HepG2 (cell line): ENCODE data around the gene FMN2. TPM values are rescaled to one million over a fixed set of nuclear protein-coding genes. Genes with fewer than 3 reads are reported as not detected.

ENCODE experiments used
- ATAC-seq: fragments of 200-7000 bp; cut with Tn5 transposase; 3 replicates; pipeline ENCODE4 v1.9.1; 2020; ENCODE audit warnings: mild to moderate bottlenecking, moderate library complexity
- BruUV-seq: library from RNA; stranded (reverse); fragments of 400-500 nt; replicated peaks from 2 replicates; lab custom pipeline; 2021; lab: Mats Ljungman, UMichigan
- CTCF ChIA-PET: fragments of 300-600 bp; formaldehyde crosslinking; extraction: SDS; loops from one replicate; lab custom pipeline; 2021; ENCODE audit warnings: low total read pairs, inconsistent platforms, low intra/inter-chr PET ratio; lab: Yijun Ruan, JAX
- POLR2A ChIA-PET: fragments of 350-600 bp; sonication (Branson Sonifier 250); formaldehyde crosslinking; loops from one replicate; lab custom pipeline; 2020; ENCODE audit warnings: antibody characterized with exemption, inconsistent platforms; lab: Yijun Ruan, JAX
- DNase-seq: peaks from one replicate; pipeline ENCODE4 v3.0.0-alpha.2; 2015; ENCODE audit warnings: low spot score
- FAIRE-seq: peaks from 3 replicates; lab custom pipeline; 2011; peaks lifted over from hg19 to GRCh38; lab: Jason Lieb, UNC
- H2AFZ ChIP-seq: one replicate; pipeline ENCODE4 v1.6.1; 2011; ENCODE audit warnings: low read length, inconsistent platforms
- H3K27ac ChIP-seq: fragments of 300-600 bp; 3 replicates; pipeline ENCODE4 v1.8.0; 2011; ENCODE audit warnings: mixed run types, mild to moderate bottlenecking, mixed read lengths, low read length, inconsistent platforms; ENCODE audit not compliant: insufficient read depth; ENCODE audit errors: extremely low read length
- H3K27me3 ChIP-seq, 2 experiments: fragments of 200-600 bp in 1 of 2; 2 replicates in 1 of 2; 3 replicates in 1 of 2; pipeline versions ENCODE4 v1.6.0 to v1.8.0; 2011; ENCODE audit warnings: low read length in 2 of 2, mild to moderate bottlenecking in 2 of 2, moderate library complexity in 2 of 2, inconsistent platforms in 1 of 2; ENCODE audit not compliant: insufficient read depth in 2 of 2, control insufficient read depth in 1 of 2
- H3K36me3 ChIP-seq, 2 experiments: fragments of 200-600 bp in 1 of 2; replicated peaks in 1 of 2; 2 replicates in 1 of 2; 3 replicates in 1 of 2; pipeline versions ENCODE4 v1.5.1 to v1.8.0; 2011; ENCODE audit warnings: low read length in 2 of 2, inconsistent platforms in 1 of 2; ENCODE audit not compliant: insufficient read depth in 2 of 2, control insufficient read depth in 1 of 2
- H3K4me1 ChIP-seq: 2 replicates; pipeline ENCODE4 v1.5.1; 2012; ENCODE audit warnings: low read length, inconsistent platforms; ENCODE audit not compliant: insufficient read depth
- H3K4me2 ChIP-seq: 2 replicates; pipeline ENCODE4 v1.6.0; 2011; ENCODE audit warnings: low read depth, low read length, inconsistent platforms
- H3K4me3 ChIP-seq, 3 experiments: fragments of 200-600 bp in 1 of 3; sonication (generic), shearing (Covaris generic) in 1 of 3; replicated peaks in 1 of 3; 2 replicates each; pipeline ENCODE4 v1.5.1; 2011 to 2016; ENCODE audit warnings: low read length in 3 of 3, inconsistent platforms in 2 of 3, low read depth in 2 of 3, mild to moderate bottlenecking in 2 of 3, control low read depth in 1 of 3, mixed read lengths in 1 of 3; ENCODE audit not compliant: insufficient read depth in 1 of 3
- H3K79me2 ChIP-seq: one replicate; pipeline ENCODE4 v1.6.1; 2011; ENCODE audit warnings: low read length, inconsistent platforms; ENCODE audit not compliant: insufficient read depth
- H3K9ac ChIP-seq: 2 replicates; pipeline ENCODE4 v1.6.0; 2011; ENCODE audit warnings: mild to moderate bottlenecking, low read depth, low read length, inconsistent platforms; ENCODE audit not compliant: insufficient read depth
- H3K9me3 ChIP-seq: 2 replicates; pipeline ENCODE4 v1.5.1; 2012; ENCODE audit warnings: mild to moderate bottlenecking, low read length
- H4K20me1 ChIP-seq: 2 replicates; pipeline ENCODE4 v1.6.0; 2011; ENCODE audit warnings: inconsistent platforms, mild to moderate bottlenecking, low read length, moderate library complexity; ENCODE audit not compliant: insufficient read depth
- CBX1 ChIP-seq: IDR thresholded peaks from one replicate; pipeline ENCODE4 v1.6.1; 2016; ENCODE audit warnings: antibody characterized with exemption, low read depth
- RCOR2 ChIP-seq: IDR thresholded peaks from 2 replicates; pipeline ENCODE4 v1.6.1; 2016; ENCODE audit warnings: missing biosample characterization, missing genetic modification reagents
- SYNCRIP ChIP-seq: fragments of 200-400 bp; formaldehyde crosslinking; IDR thresholded peaks from 2 replicates; pipeline ENCODE4 v1.6.1; 2018; ENCODE audit warnings: mild to moderate bottlenecking, low read depth, low read length; ENCODE audit not compliant: insufficient read depth
- TBX3 ChIP-seq: fragments of 450-650 bp; IDR thresholded peaks from 2 replicates; pipeline ENCODE4 v1.6.1; 2017; ENCODE audit warnings: antibody characterized with exemption, mild to moderate bottlenecking, inconsistent platforms, borderline replicate concordance
- ZNF557 ChIP-seq: sonication (generic); formaldehyde crosslinking; IDR thresholded peaks from 2 replicates; pipeline ENCODE4 v1.4.0; 2020; ENCODE audit warnings: missing genetic modification reagents
- ZSCAN31 ChIP-seq: sonication (generic); formaldehyde crosslinking; IDR thresholded peaks from 2 replicates; pipeline ENCODE4 v1.5.0; 2020; ENCODE audit warnings: low read depth, mild to moderate bottlenecking, missing genetic modification reagents
- WGBS: methylation state at CpG from one replicate; pipeline ENCODE4 v1.1.6; 2017; ENCODE audit warnings: low lambda C conversion rate; 5-methylcytosine and 5-hydroxymethylcytosine counted together
- in situ Hi-C: cut with HindIII; loops from 2 replicates; pipeline ENCODE4 v1.10.0; 2017; ENCODE audit warnings: low pct_unique_long_range_greater_than_20kb; ENCODE audit not compliant: extremely low pct_ligation_motif_present
- intact Hi-C: fragments of 100-400 bp; cut with micrococcal nuclease; formaldehyde crosslinking; loops from one replicate; pipeline ENCODE4 v1.10.0; 2022; ENCODE audit not compliant: unreplicated experiment
- polyA plus RNA-seq, 8 experiments: library from polyadenylated mRNA; depleted of rRNA in 3 of 8; stranded (reverse) in 7 of 8; unstranded in 1 of 8; fragments of >200 nt; fragmentation: Illumina TruSeq in 4 of 8; extraction: Trizol in 4 of 8; gene quantifications; 2 replicates each; pipeline versions ENCODE4 v1.2.1 to v1.2.3, GENCODE V29; 2011 to 2016; ENCODE audit warnings: low read depth in 4 of 8, missing spikeins in 1 of 8, mixed read lengths in 1 of 8; ENCODE audit not compliant: insufficient read depth in 1 of 8
- total RNA-seq, 5 experiments: library from RNA; depleted of rRNA; stranded (reverse); fragments of >200 nt; fragmentation: Illumina TruSeq; extraction: Trizol; gene quantifications; 2 replicates each; pipeline ENCODE4 v1.2.3, GENCODE V29; 2016; ENCODE audit warnings: low read depth in 1 of 5
- TF ChIP-seq, protein P1 (sequence below): sonication (generic); formaldehyde crosslinking; IDR thresholded peaks from 2 replicates; pipeline ENCODE4 v1.5.0; 2020; ENCODE audit warnings: missing genetic modification reagents
- TF ChIP-seq, protein P2 (sequence below): sonication (generic); formaldehyde crosslinking; IDR thresholded peaks from 2 replicates; pipeline ENCODE4 v1.4.0; 2020; ENCODE audit warnings: mild to moderate bottlenecking, low read depth, missing genetic modification reagents
- TF ChIP-seq, protein P3 (sequence below): sonication (generic); formaldehyde crosslinking; IDR thresholded peaks from 2 replicates; pipeline ENCODE4 v1.4.0; 2020; ENCODE audit warnings: missing genetic modification reagents

FMN2 gene
- total and polyA plus RNA-seq, 2 of the 13 experiments (the other 11 are each of a cell fraction or from before 2014, with no cell fraction given): not detected

DNA sequence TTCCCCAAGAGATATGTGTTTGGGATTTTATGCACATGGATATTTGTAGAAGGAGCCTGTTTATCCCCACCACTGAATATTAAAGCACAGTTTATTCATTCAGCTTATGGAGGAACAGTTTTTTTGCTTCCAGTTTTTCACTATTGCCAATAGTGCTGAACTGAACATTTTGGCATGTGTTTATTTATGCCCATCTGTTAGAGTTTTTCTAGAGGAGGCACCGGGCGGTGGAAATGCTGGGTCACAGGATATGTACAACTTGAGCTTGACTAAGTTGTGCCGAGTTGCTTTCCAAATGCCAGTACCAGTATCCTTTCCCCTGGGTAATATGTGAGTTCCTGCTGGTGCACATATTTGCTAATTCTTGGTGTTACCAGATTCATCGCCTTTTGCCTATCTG, 409.0 kb downstream of the FMN2 start:
- no peak for TF ChIP-seq SYNCRIP
- Histone ChIP-seq H3K9me3 (no peaks in the 10 kb centered on the region), H3K27ac (no peak overlapping the region), H3K79me2 (no peaks in the 10 kb centered on the region), H2AFZ (no peak overlapping the region), H3K27me3 (no peaks in the 10 kb centered on the region), H3K9ac (no peak overlapping the region), H3K4me3 (no peak overlapping the region), H3K36me3 (no peaks in the 10 kb centered on the region), H4K20me1 (no peaks in the 10 kb centered on the region), H3K4me2 (no peak overlapping the region), H3K4me1 (no peaks in the 10 kb centered on the region)
- WGBS: 59% methylated on average over 4 of the region's 4 CpGs
- no peak for ATAC-seq
- no peak for DNase-seq
- intact Hi-C loops: no loop called here
- ChIA-PET CTCF (no interaction called here), POLR2A (no interaction called here)
- FAIRE-seq: no peak
- BruUV-seq: no TSS peak
- in situ Hi-C loops: no loop called here

DNA sequence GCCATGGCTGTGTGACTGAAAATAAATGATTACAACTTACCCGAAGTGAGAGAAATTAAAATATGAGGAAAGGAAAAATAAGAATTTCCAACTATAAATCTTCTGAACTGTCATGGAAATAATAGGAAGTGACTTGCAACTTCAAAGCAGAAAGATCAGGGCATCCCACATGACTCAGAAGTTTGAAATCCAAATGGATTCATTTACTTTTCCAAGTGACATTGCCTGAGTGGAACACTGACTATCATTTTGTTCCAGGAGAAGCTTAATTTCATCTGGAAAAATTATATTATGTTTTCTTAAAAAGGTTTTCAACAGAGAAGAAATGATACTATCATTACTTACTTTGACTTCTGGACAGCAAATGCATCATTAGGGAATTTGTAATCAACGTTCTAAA, 409.4 kb downstream of the FMN2 start:
- ChIA-PET POLR2A (no interaction called here), CTCF (no interaction called here)
- WGBS: 8% methylated on average over 2 of the region's 2 CpGs
- intact Hi-C loops: no loop called here
- Histone ChIP-seq H3K79me2 (no peaks in the 10 kb centered on the region), H3K27ac (no peak overlapping the region), H3K4me1 (no peaks in the 10 kb centered on the region), H2AFZ (no peak overlapping the region), H3K36me3 (no peaks in the 10 kb centered on the region), H3K9me3 (no peaks in the 10 kb centered on the region), H3K9ac (no peak overlapping the region), H3K4me3 (no peak overlapping the region), H3K27me3 (no peaks in the 10 kb centered on the region), H3K4me2 (no peak overlapping the region), H4K20me1 (no peaks in the 10 kb centered on the region)
- ATAC-seq (no peak), FAIRE-seq (no peak), DNase-seq (no peak)
- TF ChIP-seq TBX3 (no peak), ZSCAN31 (CRISPR knock-in tag) (no peak), CBX1 (no peak), RCOR2 (CRISPR knock-in tag) (no peak), ZNF557 (CRISPR knock-in tag) (no peak)
- TF ChIP-seq, protein P1, sequence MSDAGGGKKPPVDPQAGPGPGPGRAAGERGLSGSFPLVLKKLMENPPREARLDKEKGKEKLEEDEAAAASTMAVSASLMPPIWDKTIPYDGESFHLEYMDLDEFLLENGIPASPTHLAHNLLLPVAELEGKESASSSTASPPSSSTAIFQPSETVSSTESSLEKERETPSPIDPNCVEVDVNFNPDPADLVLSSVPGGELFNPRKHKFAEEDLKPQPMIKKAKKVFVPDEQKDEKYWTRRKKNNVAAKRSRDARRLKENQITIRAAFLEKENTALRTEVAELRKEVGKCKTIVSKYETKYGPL: no peak
- TF ChIP-seq, protein P2, sequence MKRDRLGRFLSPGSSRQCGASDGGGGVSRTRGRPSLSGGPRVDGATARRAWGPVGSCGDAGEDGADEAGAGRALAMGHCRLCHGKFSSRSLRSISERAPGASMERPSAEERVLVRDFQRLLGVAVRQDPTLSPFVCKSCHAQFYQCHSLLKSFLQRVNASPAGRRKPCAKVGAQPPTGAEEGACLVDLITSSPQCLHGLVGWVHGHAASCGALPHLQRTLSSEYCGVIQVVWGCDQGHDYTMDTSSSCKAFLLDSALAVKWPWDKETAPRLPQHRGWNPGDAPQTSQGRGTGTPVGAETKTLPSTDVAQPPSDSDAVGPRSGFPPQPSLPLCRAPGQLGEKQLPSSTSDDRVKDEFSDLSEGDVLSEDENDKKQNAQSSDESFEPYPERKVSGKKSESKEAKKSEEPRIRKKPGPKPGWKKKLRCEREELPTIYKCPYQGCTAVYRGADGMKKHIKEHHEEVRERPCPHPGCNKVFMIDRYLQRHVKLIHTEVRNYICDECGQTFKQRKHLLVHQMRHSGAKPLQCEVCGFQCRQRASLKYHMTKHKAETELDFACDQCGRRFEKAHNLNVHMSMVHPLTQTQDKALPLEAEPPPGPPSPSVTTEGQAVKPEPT (CRISPR knock-in tag): no peak
- TF ChIP-seq, protein P3, sequence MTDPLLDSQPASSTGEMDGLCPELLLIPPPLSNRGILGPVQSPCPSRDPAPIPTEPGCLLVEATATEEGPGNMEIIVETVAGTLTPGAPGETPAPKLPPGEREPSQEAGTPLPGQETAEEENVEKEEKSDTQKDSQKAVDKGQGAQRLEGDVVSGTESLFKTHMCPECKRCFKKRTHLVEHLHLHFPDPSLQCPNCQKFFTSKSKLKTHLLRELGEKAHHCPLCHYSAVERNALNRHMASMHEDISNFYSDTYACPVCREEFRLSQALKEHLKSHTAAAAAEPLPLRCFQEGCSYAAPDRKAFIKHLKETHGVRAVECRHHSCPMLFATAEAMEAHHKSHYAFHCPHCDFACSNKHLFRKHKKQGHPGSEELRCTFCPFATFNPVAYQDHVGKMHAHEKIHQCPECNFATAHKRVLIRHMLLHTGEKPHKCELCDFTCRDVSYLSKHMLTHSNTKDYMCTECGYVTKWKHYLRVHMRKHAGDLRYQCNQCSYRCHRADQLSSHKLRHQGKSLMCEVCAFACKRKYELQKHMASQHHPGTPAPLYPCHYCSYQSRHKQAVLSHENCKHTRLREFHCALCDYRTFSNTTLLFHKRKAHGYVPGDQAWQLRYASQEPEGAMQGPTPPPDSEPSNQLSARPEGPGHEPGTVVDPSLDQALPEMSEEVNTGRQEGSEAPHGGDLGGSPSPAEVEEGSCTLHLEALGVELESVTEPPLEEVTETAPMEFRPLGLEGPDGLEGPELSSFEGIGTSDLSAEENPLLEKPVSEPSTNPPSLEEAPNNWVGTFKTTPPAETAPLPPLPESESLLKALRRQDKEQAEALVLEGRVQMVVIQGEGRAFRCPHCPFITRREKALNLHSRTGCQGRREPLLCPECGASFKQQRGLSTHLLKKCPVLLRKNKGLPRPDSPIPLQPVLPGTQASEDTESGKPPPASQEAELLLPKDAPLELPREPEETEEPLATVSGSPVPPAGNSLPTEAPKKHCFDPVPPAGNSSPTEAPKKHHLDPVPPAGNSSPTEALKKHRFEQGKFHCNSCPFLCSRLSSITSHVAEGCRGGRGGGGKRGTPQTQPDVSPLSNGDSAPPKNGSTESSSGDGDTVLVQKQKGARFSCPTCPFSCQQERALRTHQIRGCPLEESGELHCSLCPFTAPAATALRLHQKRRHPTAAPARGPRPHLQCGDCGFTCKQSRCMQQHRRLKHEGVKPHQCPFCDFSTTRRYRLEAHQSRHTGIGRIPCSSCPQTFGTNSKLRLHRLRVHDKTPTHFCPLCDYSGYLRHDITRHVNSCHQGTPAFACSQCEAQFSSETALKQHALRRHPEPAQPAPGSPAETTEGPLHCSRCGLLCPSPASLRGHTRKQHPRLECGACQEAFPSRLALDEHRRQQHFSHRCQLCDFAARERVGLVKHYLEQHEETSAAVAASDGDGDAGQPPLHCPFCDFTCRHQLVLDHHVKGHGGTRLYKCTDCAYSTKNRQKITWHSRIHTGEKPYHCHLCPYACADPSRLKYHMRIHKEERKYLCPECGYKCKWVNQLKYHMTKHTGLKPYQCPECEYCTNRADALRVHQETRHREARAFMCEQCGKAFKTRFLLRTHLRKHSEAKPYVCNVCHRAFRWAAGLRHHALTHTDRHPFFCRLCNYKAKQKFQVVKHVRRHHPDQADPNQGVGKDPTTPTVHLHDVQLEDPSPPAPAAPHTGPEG: no peak
- BruUV-seq: no TSS peak
- in situ Hi-C loops: no loop called here
